HG02571 (cell line): ENCODE data around the gene VPS52.

Source experiments
- ATAC-seq: cut with Tn5 transposase; IDR thresholded peaks from one replicate; pipeline ENCODE4 v1.9.1; 2021; ENCODE audit warnings: mild to moderate bottlenecking, moderate library complexity; ENCODE audit not compliant: unreplicated experiment

Gene VPS52, protein sequence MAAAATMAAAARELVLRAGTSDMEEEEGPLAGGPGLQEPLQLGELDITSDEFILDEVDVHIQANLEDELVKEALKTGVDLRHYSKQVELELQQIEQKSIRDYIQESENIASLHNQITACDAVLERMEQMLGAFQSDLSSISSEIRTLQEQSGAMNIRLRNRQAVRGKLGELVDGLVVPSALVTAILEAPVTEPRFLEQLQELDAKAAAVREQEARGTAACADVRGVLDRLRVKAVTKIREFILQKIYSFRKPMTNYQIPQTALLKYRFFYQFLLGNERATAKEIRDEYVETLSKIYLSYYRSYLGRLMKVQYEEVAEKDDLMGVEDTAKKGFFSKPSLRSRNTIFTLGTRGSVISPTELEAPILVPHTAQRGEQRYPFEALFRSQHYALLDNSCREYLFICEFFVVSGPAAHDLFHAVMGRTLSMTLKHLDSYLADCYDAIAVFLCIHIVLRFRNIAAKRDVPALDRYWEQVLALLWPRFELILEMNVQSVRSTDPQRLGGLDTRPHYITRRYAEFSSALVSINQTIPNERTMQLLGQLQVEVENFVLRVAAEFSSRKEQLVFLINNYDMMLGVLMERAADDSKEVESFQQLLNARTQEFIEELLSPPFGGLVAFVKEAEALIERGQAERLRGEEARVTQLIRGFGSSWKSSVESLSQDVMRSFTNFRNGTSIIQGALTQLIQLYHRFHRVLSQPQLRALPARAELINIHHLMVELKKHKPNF

DNA sequence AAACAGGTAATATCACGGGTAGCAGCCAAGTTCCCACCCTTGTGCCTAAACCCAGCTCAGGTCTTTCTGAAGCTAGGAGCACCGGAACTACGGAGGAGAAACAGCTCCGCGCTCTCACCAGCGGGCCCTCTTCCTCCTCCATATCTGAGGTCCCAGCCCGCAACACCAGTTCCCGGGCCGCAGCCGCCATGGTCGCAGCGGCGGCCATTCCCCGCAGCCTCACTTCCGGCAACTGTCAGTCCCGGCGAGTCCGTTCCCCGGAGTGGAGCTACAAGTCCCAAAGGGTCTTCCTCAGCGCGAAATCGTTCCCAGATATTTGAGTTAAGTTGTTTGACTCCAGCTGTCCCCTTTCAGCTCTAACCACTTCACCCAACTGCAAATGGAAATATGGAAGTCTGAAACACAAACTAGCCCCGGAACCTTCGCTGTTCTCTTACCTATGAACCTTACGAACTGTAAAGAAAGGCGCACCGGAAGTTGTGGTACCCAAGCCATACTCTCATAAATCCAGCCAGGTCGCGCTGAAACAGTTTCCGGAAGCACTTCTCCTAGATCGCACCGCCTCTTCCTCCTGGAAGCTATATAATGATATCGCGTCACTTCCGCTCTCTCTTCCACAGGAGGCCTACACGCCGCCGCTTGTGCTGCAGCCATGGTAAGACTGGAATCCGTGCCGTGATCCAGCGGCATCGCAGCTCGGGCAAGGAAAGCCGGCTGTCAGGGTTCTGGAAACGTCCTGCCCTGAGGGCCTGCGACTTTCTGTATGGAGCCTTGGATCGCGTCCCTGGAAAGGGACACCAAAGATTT is at the start of gene VPS52, which contains the start of gene RPS18:
VPS52 (minus strand) TSS at position 409 of the 807 bp plus-strand sequence; CDS start at position 208, 201 bp downstream.
RPS18 (plus strand) TSS at position 608 of the 807 bp plus-strand sequence; CDS start at position 653, 45 bp downstream.
- ATAC-seq: peak; percentile 83

GRCh38 chr6:33321227-33321626 is 49.6 kb upstream of the VPS52 start:
- ATAC-seq: no peak

DNA sequence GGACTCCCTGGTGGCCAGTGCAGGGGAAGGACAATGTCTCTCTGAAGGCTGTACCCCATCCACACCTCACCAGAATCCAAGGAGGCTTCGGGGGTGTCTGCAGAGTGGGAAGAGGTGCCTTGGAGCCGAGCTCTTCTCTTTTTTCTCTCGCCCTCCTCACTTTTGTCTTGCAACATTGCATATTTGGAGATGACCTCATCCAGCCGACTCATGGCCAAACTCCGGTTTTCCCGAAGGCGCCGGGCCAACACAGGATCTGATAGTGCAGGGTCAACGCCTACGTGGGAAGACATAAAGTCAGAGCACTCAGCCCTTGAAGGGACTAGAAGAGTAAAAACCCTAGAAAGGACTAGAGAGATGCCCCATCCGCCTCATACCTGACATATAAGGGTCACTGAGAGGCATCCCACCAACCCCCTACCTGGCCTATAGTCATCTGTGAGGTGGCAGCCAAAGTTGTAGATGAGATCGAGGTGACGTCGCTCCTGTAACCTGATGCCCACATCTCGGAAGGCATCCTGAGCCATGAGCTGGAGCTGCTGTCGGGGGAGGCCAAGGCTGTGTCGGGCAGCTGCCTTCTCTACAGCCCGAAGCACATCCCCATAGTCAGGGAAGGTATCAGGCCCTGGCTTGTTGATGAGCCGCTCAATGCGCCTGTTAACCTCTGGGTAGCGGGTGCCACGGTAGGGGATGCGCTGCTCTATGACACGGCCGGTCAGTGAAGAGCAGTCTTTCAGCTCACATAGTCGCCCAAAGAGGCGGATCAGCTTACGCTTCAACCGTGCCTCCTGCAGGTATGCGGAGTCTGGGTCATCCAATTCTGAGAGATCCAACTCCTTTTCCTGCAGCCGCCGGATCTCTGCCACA is 48.9 kb upstream of the VPS52 start:
- no peak for ATAC-seq

GRCh38 chr6:33319939-33320314 is 48.3 kb upstream of the VPS52 start:
- no peak for ATAC-seq

DNA sequence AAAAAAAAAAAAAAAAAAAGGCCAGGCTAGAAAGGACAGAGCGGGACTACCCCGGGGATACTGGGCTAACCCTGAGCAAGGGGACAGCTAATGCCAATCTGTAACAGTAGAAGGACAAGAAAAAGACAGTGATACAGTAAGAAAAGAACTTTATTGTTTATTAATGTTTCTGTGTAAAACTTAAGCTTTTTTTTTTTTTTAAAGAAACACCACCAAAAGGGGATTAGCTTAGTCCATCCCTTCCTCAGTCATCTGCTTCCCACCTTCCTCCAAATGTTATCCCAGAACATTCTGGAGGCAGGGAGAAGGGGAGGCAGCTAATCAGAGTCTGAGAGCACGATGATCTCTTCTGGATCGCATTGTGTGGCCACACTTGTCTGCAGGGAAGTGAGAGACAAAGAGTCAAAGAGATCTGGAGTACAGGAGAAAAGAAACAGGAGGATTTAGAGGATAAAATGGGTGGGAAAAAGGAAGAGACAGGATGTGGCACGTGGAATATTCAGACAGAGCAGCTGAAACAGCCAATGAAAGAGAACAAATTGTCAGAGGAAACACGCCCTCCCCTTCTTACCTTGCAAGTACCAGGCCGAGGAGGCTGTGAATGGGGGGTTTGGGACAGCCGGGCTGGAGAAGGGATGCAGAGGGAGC is 46.9 kb upstream of the VPS52 start:
- ATAC-seq: no peak

DNA sequence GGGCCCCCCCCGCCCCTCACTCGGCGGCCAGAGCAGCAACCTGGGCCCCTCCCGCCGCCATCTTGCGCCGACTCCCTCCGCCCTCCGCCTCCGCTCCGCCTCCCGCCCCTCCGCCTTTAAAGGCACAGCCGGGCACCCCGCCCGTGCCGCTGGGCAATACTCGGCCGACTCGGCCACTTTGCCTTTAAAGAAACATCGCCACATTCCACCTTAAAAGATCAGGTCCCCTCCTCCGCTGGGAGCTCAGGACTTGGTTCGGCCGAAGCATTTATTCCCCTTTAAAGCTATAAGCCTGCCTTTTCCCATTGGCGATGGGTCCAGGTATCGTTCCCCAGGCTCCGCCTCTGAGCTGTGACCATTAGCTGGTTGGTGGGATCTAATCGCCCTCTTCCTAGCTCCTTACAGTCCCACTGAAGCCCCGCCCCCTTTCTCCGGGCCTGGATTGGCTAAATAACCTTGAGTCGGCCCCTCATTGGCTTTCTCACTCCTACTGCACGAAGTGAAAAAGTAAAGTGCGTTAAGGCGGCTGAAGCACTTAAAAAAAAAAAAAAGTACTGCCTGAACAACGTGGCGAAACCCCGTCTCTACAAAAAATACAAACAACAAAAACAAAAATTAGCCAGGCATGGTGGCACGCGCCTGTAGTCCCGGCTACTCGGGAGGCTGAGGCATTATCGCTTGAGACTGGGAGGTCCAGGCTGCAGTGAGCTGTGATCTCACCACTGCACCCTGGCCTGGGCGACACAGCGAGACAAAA is 46.2 kb upstream of the VPS52 start, which contains the start of gene ZBTB22:
ZBTB22 (minus strand) TSS at position 76 of the 757 bp plus-strand sequence. CDS start 828 bp downstream, outside the sequence.
- ATAC-seq: peak; percentile 48

DNA sequence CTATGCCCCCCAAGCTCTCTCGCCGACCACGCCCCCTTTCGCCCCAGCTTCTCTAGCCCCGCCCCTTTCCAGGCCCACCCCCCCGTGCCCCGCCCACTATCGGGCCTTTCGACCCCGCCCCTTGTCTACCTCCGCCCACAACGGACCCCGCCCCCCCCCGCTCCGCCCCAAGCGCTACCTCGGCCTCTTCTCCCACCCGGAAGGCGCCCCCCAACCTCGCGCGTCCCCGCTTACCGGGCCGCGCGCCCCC is 45.7 kb upstream of the VPS52 start:
- ATAC-seq: no peak

DNA sequence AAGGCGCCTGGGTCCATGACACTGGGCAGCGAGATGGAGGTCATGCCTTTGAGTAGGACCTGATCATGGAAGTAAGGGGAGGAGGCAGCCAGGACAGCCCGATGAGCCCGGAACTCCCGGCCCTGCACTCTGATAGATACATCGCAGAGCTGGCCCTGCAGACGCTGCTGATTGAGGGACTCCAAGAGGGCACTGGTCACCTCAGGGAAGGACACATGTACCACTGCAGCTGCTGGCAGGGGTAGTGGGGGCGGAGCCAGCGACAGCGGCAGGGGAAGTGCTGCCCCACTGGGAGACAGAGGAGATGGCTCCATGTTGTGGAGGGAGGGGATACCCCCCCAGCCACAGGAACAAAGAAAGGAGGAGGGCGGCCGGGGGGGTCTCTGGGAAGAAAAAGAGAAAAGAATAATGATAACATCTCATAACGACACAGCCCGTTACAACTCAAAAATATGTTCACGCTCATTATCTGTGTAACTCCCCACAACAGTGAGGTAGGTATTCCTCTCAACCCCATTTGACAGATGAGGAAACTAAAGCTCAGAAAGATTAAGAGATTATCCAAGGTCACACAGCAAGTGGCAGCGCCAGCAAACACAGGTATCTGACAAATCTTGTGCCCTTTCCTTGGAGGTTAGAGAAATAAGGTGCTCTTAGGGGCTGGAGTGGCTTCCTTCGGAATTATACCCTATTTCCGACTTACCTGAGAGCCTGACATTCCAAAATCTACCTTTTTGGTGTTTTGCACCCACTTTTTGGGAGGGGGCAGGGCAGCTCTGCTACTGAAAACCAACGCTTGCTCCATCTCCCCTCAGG is 45.1 kb upstream of the VPS52 start:
- ATAC-seq: no peak

DNA sequence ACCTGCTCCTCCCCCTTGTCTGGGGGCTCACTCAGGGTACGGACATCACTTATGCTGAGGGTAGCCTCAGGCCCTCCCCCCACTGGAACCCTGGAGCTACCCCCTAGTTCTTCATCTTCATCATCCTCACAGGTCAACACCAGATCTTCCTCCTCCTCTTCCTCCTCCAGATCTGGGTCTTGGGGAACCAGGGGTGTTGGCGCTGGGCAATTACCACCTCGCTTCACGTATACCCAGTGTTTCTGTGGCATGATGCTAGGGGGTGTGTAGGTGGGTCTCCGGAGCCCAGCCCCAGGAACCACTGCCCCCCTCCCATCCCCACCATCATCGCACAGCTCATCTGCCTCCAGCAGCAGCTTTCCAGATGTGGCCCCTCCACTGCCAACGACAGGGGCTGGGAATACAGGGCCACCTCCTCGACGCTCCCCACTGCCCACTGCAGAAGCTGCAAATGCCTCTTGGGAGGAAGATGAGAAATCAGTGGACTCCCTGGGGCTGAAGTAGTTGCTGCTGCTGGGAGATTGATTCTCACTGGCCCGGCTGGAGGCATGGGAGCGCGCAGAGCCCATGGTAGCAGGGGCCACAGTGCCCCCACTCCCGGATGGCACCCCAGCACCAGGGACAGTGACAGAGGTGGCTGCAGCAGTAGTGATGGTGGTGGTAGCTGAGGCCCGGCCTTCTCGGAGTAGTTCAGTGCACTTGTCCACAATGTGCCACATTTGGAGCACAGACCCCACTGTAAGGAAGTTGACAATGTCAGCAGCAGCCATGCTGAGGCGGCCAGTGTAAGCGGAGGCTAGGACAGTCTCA is 44.3 kb upstream of the VPS52 start:
- no peak for ATAC-seq

GRCh38 chr6:33314943-33315792 is 43.5 kb upstream of the VPS52 start:
- ATAC-seq: no peak

GRCh38 chr6:33314515-33314942 is 42.9 kb upstream of the VPS52 start:
- ATAC-seq: no peak

GRCh38 chr6:33313709-33314514 is 42.2 kb upstream of the VPS52 start, which contains the start of gene TAPBP:
Gene TAPBP (minus strand): TSS chr6:33314078. CDS start chr6:33314041, 37 bp downstream.
- no peak for ATAC-seq

DNA sequence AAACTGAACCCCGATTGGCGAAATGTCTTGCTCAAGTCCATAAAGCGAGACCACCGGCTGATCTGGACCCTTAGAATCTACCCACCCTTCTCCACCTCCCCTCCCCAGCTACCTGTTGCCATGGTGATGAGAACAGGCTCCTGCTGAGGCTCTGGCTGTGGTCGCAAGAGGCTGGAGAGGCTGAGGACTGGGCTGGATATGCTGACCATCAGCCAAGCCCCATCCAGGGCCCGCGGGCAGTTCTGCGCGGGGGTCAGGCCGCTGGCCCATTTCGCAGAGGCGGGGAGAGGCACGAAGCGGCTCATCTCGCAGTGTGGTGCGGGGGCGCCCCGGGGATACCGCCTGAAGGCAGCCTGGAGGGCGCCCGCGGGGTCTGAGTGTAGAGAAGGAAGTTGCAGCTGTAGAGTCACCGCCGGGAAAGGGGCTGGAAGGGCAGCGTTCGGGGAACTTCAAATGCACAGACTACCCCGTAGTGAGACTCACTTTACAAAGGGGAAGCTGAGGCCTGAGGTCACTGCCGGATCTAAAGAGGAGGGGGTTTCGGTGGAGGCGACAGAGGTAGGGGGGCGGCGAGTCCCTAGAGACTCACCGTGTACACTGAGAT is 41.5 kb upstream of the VPS52 start:
- no peak for ATAC-seq

GRCh38 chr6:33312361-33313104 is 40.9 kb upstream of the VPS52 start:
- ATAC-seq: no peak

- no peak for ATAC-seq
These were observed 34.7 kb upstream of the VPS52 start for GRCh38 chr6:33306356-33306755.
